GM19395 (cell line): Measurements from ENCODE around the gene TRIM44.
"Not testable (repeated sequence)": the region's sequence is repeated elsewhere in the genome, so short reads cannot be mapped to it uniquely, and the experiment has no call there.

Source experiments
- ATAC-seq: cut with Tn5 transposase; IDR thresholded peaks from one replicate; pipeline ENCODE4 v1.9.1; 2021; ENCODE audit warnings: mild to moderate bottlenecking, moderate library complexity; ENCODE audit not compliant: unreplicated experiment

The TRIM44 gene

GRCh38 chr11:35714882-35715627, 52.5 kb downstream of the TRIM44 start:
- peak; percentile 94 for ATAC-seq

GRCh38 chr11:35715677-35716076, 53.1 kb downstream of the TRIM44 start:
- not testable (repeated sequence) for ATAC-seq

GRCh38 chr11:35717043-35717442, 54.5 kb downstream of the TRIM44 start:
- no peak for ATAC-seq

- ATAC-seq = no peak
Measured at GRCh38 chr11:35717520-35717919, 54.9 kb downstream of the TRIM44 start.

GRCh38 chr11:35721651-35722282, 59.2 kb downstream of the TRIM44 start:
- ATAC-seq = peak; percentile 63

- ATAC-seq = no peak
Measured at GRCh38 chr11:35722641-35723040, 60.1 kb downstream of the TRIM44 start.

GRCh38 chr11:35723493-35723892, 60.9 kb downstream of the TRIM44 start:
- ATAC-seq = no peak

- peak; percentile 68 for ATAC-seq
Measured at GRCh38 chr11:35723913-35724312, 61.3 kb downstream of the TRIM44 start.

GRCh38 chr11:35725885-35726284, 63.3 kb downstream of the TRIM44 start:
- no peak for ATAC-seq

GRCh38 chr11:35727140-35727539, 64.6 kb downstream of the TRIM44 start:
- ATAC-seq = no peak

GRCh38 chr11:35730254-35730653, 67.7 kb downstream of the TRIM44 start:
- no peak for ATAC-seq

- no peak for ATAC-seq
Measured at GRCh38 chr11:35734669-35735410, 72.3 kb downstream of the TRIM44 start.

GRCh38 chr11:35735411-35735810, 72.8 kb downstream of the TRIM44 start:
- ATAC-seq = no peak

GRCh38 chr11:35735903-35736302, 73.3 kb downstream of the TRIM44 start:
- ATAC-seq = no peak

- ATAC-seq = no peak
Measured at GRCh38 chr11:35736952-35737351, 74.4 kb downstream of the TRIM44 start.

GRCh38 chr11:35740061-35740799, 77.7 kb downstream of the TRIM44 start:
- no peak for ATAC-seq

- ATAC-seq = no peak
Measured at GRCh38 chr11:35742707-35743454, 80.3 kb downstream of the TRIM44 start.

- no peak for ATAC-seq
Measured at GRCh38 chr11:35746356-35747153, 84.0 kb downstream of the TRIM44 start.

GRCh38 chr11:35747668-35748067, 85.1 kb downstream of the TRIM44 start:
- ATAC-seq = no peak

- no peak for ATAC-seq
Measured at GRCh38 chr11:35748644-35749043, 86.1 kb downstream of the TRIM44 start.
